Measurements from ENCODE around the gene TMED6. TPM values are rescaled to one million over a fixed set of nuclear protein-coding genes. Genes with fewer than 3 reads are reported as not detected.

TMED6 gene
- total RNA-seq, 2 donors from 2014 or later: 0.53 to 0.66 TPM

DNA sequence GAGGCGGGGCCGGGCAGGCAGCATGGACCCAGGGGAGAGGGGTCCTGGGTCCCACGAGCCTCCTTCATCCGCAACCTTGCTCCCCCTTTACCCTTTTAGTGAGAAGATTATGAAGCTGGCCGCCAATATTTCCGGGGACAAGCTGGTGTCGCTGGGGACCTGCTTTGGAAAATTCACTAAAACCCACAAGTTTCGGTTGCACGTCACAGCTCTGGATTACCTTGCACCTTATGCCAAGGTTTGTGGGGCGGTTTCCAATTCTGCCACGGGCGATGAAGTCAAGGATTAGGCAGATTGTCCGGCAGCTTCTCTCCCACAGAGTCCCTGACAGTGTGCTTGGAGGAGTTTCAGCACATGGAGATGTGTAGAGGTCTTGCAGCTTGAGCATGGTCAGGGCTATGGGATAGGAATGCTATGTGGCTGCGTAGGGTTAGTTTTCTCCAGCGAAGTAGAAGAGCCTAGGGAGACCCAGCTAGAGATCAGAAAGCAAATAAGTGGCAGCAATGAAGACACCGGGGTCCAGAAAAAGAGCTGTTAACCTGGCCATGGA is 11.4 kb downstream of the TMED6 start:
- H3K4me1 Mint-ChIP-seq: peaks cover 14% of the 10 kb centered on the region
- DNase-seq: no peak
- H3K36me3 Mint-ChIP-seq (ENCODE audit: low read depth): peaks cover 49% of the 10 kb centered on the region
- 2 to 8% methylated on average over 13 to 16 of the region's 16 CpGs for WGBS, 2 experiments (ENCODE audit: insufficient coverage in 1 of 2, insufficient read length in 1 of 2)
- Histone ChIP-seq H3K36me3 (ENCODE audit: control insufficient read depth, insufficient read depth, low read length) (peaks cover 53% of the 10 kb centered on the region), H3K27ac (ENCODE audit: low read depth, low read length) (peak overlapping the region; percentile 63), H3K4me1 (ENCODE audit: control insufficient read depth, insufficient read depth, low read length) (peaks cover 3% of the 10 kb centered on the region), H3K4me3 (ENCODE audit: low read length) (peak overlapping the region; percentile 96), H3K9me3 (ENCODE audit: control insufficient read depth, low read length) (no peaks in the 10 kb centered on the region), H3K9ac (ENCODE audit: extremely low read depth, low read length, poor library complexity, severe bottlenecking) (peak overlapping the region; percentile 66), H3K27me3 (ENCODE audit: control insufficient read depth, insufficient read depth, low read length, poor library complexity, severe bottlenecking) (no peaks in the 10 kb centered on the region)
- H3K27ac Mint-ChIP-seq: peak overlapping the region; percentile 97
- TF ChIP-seq, protein P1, sequence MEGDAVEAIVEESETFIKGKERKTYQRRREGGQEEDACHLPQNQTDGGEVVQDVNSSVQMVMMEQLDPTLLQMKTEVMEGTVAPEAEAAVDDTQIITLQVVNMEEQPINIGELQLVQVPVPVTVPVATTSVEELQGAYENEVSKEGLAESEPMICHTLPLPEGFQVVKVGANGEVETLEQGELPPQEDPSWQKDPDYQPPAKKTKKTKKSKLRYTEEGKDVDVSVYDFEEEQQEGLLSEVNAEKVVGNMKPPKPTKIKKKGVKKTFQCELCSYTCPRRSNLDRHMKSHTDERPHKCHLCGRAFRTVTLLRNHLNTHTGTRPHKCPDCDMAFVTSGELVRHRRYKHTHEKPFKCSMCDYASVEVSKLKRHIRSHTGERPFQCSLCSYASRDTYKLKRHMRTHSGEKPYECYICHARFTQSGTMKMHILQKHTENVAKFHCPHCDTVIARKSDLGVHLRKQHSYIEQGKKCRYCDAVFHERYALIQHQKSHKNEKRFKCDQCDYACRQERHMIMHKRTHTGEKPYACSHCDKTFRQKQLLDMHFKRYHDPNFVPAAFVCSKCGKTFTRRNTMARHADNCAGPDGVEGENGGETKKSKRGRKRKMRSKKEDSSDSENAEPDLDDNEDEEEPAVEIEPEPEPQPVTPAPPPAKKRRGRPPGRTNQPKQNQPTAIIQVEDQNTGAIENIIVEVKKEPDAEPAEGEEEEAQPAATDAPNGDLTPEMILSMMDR (conservative IDR thresholded peaks at IDR 0.05): no peak
- peak overlapping the region; percentile 99 for H3K4me3 Mint-ChIP-seq
- H3K27me3 Mint-ChIP-seq (ENCODE audit: insufficient read depth): no peaks in the 10 kb centered on the region
- no peaks in the 10 kb centered on the region for H3K9me3 Mint-ChIP-seq

DNA sequence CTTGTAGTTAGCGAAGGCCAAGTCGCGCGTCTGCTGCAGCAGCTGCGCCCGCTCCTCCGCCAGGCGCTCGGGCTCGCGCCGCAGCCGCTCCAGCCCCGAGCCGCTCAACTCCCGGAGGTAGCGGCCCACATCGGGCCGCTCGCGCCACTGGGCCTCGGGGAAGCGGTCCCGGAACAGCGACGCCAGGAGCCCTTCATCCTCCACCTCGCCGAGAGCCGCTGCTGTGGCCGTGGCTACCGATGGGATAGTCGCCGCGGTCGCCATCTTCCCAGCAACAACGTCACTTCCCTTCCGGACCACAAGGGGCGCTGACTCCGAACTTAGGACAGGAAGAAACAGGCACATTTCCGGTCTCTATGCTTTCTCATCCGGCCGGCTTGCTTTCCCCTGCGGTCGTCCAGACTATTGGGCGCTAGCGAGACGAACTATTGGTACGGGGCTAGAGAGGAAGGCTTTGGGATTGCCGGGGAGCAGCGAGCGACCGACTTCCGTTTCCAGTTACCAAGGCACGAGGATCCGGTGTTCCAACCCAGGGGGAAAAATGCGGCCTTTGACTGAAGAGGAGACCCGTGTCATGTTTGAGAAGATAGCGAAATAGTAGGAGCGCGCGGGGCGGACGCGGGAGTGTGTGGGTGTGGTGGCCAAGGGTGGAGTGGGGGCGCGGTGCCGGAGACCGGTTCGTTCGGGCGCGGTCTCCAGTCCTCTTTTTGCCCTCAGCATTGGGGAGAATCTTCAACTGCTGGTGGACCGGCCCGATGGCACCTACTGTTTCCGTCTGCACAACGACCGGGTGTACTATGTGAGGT is 12.1 kb downstream of the TMED6 start, which contains the start of the genes COG8 and NIP7:
COG8 (minus strand) TSS at position 276 of the 806 bp plus-strand sequence; CDS start at position 264, 12 bp downstream.
NIP7 (plus strand) TSS at position 484 of the 806 bp plus-strand sequence; CDS start at position 542, 58 bp downstream.
- Histone ChIP-seq H3K36me3 (ENCODE audit: control insufficient read depth, insufficient read depth, low read length) (peaks cover 60% of the 10 kb centered on the region), H3K9me3 (ENCODE audit: control insufficient read depth, low read length) (no peaks in the 10 kb centered on the region), H3K4me1 (ENCODE audit: control insufficient read depth, insufficient read depth, low read length) (peaks cover 3% of the 10 kb centered on the region), H3K27ac (ENCODE audit: low read depth, low read length) (peak within 1 kb of the TSS; percentile 74), H3K9ac (ENCODE audit: extremely low read depth, low read length, poor library complexity, severe bottlenecking) (peak within 1 kb of the TSS; percentile 66), H3K27me3 (ENCODE audit: control insufficient read depth, insufficient read depth, low read length, poor library complexity, severe bottlenecking) (no peaks in the 10 kb centered on the region), H3K4me3 (ENCODE audit: low read length) (peak within 1 kb of the TSS; percentile 96)
- Mint-ChIP-seq H3K27ac (peak within 1 kb of the TSS; percentile 97), H3K4me3 (peak within 1 kb of the TSS; percentile 99), H3K9me3 (no peaks in the 10 kb centered on the region), H3K36me3 (ENCODE audit: low read depth) (peaks cover 55% of the 10 kb centered on the region), H3K27me3 (ENCODE audit: insufficient read depth) (no peaks in the 10 kb centered on the region), H3K4me1 (peaks cover 14% of the 10 kb centered on the region)
- WGBS, 2 experiments (ENCODE audit: insufficient coverage in 1 of 2, insufficient read length in 1 of 2): 0% methylated on average over 28 to 77 of the region's 77 CpGs
- DNase-seq: peak; percentile 99
- TF ChIP-seq, protein P1 (conservative IDR thresholded peaks at IDR 0.05): peak; percentile 90

DNA sequence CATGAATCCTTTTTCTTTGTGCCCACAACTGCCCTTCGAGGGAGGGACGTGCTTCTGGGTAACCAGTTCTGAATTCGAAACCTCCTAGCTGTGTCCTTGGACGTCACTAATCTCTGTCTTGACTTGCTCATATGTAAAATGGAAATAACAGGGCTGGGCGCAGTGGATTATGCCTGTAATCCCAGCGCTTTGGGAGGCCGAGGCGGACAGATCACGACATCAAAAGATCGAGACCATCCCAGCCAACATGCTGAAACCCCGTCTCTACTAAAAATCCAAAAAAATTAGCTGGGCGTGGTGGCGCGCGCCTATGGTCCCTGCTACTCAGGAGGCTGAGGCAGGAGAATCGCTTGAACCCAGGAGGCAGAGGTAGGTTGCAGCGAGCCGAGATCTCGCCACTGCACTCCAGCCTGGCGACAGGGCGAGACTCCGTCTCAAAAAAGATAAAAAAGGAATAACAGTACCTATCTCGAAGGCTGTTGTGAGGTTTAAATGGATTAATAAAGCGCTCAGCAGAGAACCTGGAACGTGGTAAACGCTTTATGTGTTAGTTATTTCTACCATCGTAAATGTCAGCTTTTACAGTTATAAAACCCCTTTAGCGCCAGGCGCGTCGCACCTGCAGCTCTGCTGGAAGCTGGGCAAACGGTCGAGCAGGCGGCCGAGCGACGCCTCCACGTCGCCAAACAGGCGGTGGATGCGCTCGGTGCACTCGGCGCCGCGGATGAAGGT is 12.9 kb downstream of the TMED6 start:
- Mint-ChIP-seq H3K4me1 (peaks cover 14% of the 10 kb centered on the region), H3K27ac (peak overlapping the region; percentile 97), H3K4me3 (peak overlapping the region; percentile 99), H3K9me3 (no peaks in the 10 kb centered on the region), H3K36me3 (ENCODE audit: low read depth) (peaks cover 57% of the 10 kb centered on the region), H3K27me3 (ENCODE audit: insufficient read depth) (no peaks in the 10 kb centered on the region)
- 24 to 29% methylated on average over 38 to 46 of the region's 46 CpGs for WGBS, 2 experiments (ENCODE audit: insufficient coverage in 1 of 2, insufficient read length in 1 of 2)
- Histone ChIP-seq H3K27ac (ENCODE audit: low read depth, low read length) (peak overlapping the region; percentile 74), H3K27me3 (ENCODE audit: control insufficient read depth, insufficient read depth, low read length, poor library complexity, severe bottlenecking) (no peaks in the 10 kb centered on the region), H3K36me3 (ENCODE audit: control insufficient read depth, insufficient read depth, low read length) (peaks cover 61% of the 10 kb centered on the region), H3K4me1 (ENCODE audit: control insufficient read depth, insufficient read depth, low read length) (peaks cover 3% of the 10 kb centered on the region), H3K4me3 (ENCODE audit: low read length) (peak overlapping the region; percentile 96), H3K9me3 (ENCODE audit: control insufficient read depth, low read length) (no peaks in the 10 kb centered on the region), H3K9ac (ENCODE audit: extremely low read depth, low read length, poor library complexity, severe bottlenecking) (peak overlapping the region; percentile 66)
- TF ChIP-seq, protein P1 (conservative IDR thresholded peaks at IDR 0.05): no peak
- no peak for DNase-seq

Measured in endodermal cell (in vitro differentiated cells).